ENCODE data around the gene GIGYF1.
"Not testable (repeated sequence)": the region's sequence is repeated elsewhere in the genome, so short reads cannot be mapped to it uniquely, and the experiment has no call there.

The GIGYF1 gene

DNA sequence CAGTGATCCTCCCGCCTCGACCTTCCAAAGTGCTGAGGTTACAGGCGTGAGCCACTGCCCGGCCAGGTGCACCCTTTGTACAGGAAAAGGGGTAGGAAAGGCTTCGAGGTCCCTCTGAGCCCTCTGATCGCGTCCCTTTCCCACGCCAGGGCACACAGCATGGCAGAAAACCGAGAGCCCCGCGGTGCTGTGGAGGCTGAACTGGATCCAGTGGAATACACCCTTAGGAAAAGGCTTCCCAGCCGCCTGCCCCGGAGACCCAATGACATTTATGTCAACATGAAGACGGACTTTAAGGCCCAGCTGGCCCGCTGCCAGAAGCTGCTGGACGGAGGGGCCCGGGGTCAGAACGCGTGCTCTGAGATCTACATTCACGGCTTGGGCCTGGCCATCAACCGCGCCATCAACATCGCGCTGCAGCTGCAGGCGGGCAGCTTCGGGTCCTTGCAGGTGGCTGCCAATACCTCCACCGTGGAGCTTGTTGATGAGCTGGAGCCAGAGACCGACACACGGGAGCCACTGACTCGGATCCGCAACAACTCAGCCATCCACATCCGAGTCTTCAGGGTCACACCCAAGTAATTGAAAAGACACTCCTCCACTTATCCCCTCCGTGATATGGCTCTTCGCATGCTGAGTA is 12.7 kb upstream of the GIGYF1 start:
- DNase-seq = no peak

DNA sequence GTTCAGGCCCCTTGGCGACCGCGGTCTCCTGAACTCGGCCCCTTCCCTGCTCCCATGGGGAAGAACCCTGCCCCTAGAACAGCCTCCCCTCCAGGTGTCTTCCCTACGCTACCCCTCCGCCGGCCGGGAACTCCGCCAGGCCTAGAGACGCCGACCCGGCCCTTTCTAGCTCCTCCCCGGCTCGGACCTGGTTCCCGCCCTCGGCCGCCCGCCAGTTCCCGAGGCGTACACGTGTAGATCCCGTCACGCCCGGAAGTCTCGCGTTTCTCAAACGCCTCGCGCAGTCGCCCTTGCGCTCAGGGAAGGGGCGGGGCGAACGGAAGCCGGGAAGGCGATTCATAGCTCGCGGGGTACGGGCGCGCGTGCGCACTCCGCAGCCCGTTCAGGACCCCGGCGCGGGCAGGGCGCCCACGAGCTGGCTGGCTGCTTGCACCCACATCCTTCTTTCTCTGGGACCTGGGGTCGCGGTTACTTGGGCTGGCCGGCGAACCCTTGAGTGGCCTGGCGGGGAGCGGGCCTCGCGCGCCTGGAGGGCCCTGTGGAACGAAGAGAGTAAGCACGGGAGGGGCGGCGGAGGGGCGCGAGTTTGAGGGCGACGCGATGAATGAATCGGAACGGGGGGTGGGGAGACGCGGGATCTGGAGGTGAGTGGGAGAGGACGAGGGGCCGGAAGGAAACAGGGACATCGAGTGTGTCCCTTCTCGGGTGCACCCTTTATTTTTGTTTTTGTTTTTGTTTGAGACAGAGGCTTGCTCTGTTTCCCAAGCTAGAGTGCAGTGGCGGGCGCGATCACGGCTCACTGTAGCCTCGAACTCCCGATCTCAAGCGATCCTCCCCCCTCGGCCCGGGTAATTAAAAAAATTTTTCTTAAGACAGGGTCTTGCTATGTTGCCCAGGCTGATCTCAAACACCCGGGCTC is 12.0 kb upstream of the GIGYF1 start, which contains the start of gene POP7:
TSS of gene POP7 (plus strand) at position 369 of the 919 bp plus-strand sequence. CDS start 710 bp downstream, outside the sequence.
- peak; percentile 96 for DNase-seq

DNA sequence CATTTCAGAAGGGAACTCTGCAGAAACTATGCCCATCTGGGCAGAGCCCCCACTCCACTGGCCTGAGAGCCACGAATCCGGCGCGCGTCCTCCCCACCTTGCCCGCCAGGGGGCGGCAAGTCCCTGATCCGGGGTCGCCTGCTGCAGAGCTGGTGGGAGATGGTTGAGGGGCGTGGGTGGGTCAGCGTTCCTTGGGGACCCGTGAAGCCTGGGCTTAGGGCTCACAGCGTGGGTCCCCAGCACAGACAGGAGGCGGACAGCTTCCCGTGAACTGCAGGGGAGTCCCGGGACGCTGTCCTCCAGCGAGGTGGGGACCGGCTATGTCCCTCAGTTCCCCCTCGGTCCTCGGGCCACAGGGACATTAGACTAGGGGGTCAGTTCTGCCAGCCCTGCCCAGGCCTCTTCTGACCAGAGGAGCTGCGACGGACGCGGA is 11.3 kb upstream of the GIGYF1 start:
- peak; percentile 39 for DNase-seq

DNA sequence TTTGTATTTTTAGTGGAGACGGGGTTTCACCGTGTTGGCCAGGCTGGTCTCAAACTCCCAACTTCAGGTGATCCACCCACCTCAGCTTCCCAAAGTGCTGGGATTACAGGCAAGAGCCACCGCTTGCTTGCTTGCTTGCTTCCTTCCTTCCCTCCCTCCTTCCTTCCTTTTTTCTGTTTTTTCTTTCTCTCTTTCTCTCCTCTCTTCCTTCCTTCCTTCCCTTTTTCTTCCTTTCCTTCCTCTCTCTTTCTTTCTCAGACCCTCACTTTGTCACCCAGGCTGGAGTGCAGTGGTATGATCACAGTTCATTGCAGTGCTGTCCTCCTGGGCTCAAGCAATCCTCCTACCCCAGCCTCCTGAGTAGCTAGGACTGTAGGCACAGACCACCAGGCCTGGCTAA is 7.0 kb upstream of the GIGYF1 start:
- not testable (repeated sequence) for DNase-seq

DNA sequence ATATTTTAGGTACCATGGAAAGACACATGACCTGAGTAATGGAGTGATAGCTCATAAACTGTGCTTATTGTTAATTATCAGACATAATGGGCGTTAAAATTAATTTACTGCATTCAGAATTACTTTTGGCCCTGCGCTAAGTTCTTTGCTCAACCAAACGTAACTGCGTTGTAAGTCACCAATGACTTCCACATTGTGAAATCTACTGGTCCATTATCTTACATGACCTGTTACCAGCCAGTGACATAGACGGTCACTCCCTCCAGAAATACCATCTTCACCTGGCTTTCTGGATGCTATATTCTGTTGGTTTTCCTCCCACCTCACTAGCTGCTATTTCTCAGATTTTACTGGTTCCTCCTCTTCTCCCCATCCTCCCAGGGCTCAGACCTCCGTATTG is 5.0 kb upstream of the GIGYF1 start:
- no peak for DNase-seq

DNA sequence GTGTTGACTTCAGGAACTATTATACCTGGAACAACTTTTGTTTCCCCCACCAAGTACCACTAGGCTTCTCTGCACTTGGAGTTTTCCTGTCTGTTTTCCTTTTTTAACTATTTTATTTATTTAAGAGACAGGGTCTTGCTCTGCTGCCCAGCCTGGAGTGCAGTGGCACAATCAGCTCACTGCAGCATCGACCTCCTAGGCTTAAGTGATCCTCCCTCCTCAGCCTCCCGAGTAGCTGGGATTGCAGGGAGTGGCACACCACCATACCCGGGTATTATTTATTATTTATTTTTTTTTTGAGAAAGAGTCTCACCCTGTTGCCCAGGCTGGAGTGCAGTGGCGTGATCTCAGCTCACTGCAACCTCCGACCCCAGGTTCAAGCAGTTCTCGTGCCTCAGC is 2.1 kb upstream of the GIGYF1 start:
- no peak for DNase-seq

DNA sequence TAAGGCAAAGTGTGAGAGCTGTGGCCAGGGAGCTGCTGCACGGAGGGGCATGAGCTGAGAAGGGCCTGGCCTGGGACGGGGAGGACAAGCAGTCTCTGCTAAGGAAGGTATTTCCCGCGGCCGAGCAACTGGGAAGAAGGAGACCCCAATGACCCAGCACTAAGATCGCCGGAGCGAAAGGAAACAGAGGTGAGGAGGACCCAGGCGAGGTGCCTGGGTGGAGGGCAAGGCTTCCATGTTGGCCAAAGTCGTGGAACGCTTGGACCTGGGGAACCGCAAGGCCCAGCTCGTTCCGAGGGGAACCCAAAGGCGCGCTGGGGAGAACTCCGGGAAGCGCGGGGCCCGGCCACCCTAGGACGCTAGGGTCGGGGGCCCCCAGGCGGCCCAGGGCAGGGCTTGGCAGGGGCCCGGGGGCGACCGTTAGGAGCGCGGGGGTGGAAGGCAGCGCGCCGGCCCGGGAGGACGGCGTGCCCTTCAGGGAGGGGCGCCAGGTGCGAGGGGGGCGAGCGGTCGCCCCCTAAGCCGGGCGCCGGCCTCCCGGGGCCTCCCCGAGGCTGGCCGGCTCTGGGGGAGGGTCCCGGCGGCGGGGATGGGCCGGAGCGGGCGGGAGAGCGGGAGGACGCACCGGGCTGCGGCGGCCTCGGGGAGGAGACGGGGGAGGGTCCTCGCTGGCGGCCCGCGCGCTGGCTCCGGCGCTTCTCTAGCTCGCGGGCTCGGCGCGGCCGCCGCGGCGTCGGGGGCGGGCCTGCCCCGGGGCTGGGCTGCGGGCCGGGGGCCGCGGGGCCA is 545 bp downstream of the GIGYF1 start:
- no peak for DNase-seq

DNA sequence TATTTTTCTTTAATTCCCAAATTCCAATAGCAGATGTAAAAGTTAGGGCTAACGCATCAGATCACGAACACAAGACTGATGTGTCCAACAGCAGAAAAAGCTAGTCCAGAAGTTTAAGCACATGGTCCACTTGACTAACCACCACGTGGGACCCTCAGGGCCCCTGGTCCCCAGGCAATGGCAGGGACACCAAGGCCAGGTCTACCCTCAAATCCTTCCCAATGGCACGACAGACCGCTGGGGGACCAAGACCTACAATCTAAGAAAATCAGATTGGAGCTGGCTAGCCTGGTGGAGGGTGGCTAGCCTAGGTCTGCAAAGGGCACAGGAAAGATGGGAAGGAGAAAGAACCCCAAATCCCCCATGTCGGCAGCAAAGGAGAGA is 1.5 kb downstream of the GIGYF1 start:
- no peak for DNase-seq

DNA sequence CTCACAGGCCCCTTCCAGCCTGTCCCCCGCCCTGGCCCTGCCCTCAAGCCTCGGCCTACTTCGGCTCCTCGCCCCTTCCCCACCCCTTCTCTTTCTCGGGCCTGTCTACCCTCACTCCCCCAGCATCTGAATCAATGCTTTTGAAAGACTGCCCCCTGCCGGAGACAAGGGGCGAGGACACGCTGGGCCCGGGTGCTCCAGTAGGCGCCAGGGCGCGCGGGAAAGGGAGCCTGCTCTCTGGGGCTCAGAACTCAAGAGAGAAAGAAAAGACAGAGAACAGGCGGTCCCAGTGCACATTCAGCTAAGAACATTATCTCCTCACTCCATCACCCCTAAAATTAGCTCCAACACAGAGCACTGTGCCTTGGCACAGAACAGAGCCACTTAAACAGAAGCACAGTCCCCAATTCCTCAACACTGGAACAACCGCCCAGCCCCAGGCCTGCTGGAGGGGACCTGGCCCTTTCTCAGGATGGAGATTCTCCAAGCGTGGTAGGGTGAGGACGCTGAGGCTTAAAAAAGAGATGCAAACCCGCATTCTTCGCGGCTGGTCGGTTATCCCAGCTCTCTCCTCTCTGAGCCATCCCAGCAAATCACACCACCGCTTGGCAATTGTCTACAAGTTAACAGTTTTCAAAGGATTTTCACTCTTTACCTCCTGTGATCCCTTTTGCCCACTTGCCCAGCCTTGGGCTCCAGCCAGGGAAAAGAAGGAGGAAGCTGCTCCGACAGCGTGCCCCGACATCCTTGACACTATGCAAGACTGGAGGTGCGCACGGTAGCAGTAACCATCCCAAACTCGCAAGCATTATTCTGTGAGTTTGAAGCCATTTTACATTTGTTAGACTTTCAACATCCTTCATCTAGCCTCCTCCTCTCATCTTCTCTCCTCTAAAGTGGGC is 2.1 kb downstream of the GIGYF1 start:
- peak; percentile 34 for DNase-seq

DNA sequence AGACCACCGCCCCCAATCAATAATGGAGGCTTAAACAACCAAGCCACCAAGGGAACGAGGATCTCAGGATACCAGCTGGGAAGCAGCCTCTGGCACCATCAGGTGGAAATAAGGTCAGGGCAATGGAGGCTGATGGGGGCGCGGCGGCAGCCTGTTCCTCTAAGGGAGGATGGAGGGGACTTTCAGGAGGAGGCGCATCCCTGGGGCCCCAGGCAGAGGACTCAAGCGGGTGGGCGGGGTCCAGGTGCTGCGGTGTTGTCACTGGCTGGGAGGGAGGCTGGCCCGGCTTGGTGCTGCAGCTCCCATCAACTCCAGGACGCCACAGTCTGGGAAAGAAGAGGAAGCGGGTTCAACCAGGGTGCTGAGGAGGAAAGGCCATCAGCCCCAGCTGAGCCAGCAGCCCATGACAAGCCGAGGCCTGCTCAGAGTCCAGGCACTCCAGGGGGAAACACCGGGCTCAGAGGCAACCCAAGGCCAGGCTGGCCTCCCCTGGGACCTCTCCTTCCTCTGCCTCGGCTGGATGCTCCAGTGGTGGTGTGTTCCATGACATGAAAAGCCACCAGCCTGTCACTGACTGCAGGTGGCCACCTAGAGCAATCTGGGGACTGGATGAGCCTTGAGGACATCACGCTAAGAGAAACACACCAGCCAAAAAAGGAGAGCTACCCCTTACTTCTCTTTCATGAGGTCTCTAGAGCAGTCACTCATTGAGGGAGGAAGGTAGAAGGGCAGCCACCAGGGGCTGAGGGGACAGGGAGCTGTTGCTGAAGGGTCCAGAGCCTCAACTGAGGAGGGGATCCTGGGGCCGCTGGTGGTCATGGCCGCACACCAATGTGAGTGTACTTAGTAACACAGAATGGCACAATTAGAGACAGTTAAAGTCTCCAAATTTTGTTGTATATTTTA is 4.6 kb downstream of the GIGYF1 start:
- no peak for DNase-seq

DNA sequence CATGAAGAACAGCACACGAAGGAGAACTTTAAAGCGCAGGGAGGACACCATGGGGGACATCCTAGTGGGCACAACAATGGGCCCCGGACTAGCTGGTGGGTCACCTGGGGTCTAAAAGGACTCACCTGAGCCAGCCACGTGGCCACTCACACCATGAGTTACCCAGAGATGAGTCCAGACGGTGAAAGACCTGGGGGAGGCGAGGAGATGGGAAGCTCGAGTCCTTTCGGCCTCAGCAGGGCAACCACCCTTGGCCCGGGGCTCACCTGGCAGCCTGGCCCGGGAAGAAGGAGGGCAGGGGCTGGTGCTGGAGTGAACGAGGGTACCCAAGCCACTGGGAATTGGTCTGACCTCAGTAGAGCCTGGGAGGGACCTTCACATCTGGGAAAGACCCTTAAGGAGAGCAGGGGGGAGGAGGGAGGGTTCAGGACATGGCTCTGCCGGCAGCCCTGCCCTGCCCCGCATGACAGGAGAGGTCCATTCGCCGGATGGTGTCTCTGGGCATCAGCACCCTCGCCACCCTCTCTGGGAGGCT is 5.7 kb downstream of the GIGYF1 start:
- DNase-seq = no peak

DNA sequence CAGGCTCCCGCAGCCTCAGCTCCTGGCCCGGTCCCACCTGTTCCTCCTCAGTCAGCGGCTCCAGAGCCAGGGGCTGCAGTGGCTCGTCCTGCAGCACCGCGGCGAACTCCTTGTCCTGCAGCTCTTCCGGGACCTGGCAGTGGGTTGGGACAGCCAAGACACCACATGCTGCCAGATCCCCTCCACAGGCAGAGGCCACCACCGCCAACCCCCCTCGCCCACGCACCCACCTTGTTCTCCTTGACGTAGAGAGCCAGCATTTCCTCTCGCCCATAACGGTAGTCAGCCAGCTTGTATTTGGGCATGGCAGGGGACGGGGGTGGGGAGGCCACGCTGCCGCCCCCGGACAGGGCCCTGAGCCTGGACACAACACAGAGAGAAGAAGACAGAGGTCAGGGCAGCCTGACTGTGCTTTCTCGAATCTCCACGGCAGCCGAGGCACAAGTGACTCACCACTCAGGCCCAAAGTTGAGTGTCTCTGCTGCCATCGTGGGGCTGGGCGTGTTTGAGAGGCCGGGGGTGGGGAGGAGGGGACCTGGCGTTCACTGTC is 6.2 kb downstream of the GIGYF1 start:
- no peak for DNase-seq

DNA sequence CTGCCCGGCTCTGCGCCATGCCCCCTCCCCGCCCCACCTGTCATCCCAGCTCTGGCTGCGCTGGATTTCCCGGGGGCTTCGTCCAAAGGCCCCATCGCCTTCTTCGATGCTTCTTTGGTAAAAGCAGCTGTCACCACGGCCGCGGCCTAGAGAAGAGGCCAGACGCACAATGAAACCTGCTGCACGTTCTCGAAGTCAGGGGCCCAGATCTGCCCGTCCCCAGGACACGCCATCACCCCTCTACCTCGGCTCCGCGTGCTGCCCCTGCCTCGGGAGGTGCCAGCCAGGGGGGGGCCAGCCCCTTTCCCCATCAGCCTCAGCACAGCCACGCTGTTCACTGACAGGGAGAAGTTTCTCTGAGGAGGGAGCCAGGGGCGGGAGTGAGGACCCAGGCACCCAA is 6.8 kb downstream of the GIGYF1 start:
- no peak for DNase-seq

DNA sequence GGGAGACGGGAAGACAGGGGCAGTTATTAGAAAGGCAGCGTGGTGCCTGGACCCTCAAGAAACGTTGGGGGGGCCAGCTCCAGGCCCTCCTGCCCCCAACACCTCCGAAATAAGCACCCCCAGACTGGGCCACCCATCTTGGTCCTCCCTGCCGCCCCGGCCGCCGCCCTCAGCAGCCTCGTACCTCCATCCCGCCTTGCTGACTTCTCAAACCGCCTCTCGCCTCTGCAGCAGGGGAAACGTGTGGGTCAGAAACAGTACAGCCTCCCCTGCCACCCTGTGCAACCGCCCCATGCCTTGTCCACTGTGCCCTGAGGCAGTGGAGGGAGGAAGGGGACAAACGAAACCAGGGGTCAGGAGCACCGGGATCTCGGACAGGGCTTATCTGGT is 7.2 kb downstream of the GIGYF1 start:
- no peak for DNase-seq

DNA sequence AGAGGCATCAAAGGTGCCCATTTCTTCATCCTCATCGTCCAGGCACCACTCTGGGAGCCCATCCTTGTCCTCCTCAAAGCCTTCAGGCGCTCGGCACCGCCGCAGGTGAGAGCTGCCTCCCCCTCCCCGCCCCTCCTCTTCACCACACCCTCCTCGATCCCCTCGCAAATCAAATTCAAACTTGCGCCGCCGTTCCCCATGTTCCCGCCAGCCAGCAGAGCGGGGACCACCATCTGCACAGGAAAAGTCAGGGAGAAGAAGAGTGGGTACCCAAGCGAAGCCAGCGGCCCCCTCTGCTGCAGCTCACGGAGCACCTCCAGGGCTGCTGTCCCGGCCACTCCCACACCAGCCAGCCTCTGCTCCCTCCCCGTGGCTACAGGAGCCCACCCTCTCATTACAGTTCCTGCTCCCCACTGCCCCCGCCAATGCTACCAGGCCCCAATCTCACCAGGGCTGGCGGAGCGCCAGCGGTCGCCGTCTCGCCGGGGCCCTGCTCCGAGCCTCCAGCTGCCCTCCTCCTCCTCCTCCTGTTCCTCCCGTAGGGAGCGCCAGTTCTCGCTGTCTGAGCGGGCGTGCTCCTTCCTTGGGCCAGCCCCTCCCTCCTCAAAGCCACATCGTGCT is 7.7 kb downstream of the GIGYF1 start:
- no peak for DNase-seq

DNA sequence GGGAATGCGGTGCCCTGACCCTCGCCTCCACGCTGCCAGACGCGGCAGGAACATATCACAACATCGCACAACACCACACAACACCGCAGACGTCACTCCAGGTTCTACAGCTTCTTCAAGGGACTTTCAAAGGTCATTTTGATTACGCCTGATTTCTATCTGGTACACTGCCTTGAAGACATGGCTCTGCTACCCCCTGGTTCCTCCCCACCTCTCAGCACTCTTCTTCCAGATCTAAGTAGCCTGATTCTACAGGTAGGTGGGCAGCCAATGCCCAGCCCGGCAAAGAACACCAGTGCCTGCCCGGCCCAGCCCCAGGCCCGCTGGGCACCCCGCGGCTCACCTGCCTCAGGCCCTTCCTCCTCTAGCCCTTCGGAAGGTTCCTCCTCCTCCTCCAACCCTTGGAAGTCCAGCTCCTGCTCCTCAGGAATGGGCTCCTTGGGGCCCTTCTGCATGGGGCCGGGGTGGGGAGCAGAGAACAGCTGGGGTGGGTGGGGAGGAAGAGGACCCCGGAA is 8.4 kb downstream of the GIGYF1 start:
- DNase-seq = no peak

DNA sequence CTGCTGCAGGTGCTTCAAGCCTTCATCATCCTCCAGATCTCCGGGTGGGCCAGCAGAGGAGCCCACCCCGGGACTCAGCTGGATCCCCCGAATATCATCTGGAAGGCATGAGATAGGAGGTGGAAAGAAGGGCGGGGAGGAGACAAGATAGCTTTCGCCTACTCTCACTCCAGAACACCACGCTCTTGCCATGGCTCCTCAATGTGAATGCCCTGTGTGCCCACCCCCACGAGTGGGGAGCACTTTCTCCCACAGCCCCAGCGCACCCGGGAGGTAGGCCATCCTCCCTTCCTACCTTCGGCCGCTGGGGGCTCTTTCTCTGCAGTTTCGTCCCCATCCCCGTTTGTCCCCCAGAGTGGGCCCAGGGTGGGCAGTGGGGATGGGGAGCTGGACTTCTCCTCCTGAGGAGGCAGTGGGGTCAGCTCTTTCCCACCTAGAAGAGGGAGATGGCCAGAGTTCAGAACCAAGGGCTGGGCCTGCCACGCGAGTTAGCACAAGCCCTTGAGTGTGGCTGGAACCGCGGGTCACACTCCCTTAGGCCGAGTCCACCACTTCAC is 8.9 kb downstream of the GIGYF1 start:
- no peak for DNase-seq

DNA sequence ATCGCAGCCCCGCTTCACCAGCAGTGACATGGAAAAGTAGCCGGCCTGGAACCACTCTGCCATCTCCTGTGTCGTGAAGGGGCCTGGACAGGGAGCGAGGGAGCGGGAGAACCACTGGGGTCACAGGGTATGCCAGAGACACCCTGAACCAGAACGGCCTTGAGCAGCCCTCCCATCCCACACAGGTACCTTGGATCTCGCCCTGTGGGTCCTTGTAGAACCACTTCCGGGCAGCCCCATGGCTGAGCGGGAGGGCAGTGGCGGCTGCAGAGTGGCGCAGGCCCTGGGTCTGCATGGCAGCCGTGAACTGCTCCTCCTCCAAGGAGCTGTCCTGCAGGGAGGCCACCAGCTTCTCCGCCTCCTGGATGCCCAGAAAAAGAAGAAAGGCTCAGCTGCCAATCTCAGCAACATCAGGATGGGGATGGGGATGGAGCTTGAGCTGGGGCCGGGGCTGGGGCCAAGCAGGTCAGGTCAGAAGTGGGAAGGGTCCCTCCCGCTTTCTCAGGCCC is 9.5 kb downstream of the GIGYF1 start:
- DNase-seq = no peak
